RWPE2 (cell line): Measurements from ENCODE around the gene ROBO1.
A peak's percentile ranks its signal among the peaks of the same experiment; 100 is the strongest.
"Not testable (repeated sequence)": the region's sequence is repeated elsewhere in the genome, so short reads cannot be mapped to it uniquely, and the experiment has no call there.

Source experiments
- ATAC-seq: fragments of 200-7000 bp; cut with Tn5 transposase; 3 replicates; pipeline ENCODE4 v1.9.1; 2021; ENCODE audit warnings: low read depth
- DNase-seq: peaks from one replicate; pipeline ENCODE4 v3.0.0-alpha.2; 2020; ENCODE audit warnings: low spot score
- H3K27ac ChIP-seq: fragments of 450-650 bp; 2 replicates; pipeline ENCODE4 v1.5.1; 2017; ENCODE audit warnings: mild to moderate bottlenecking; ENCODE audit not compliant: poor library complexity, severe bottlenecking
- H3K27me3 ChIP-seq: fragments of 250-450 bp; sonication (Bioruptor Pico); 2 replicates; pipeline ENCODE4 v1.5.1; 2021; ENCODE audit warnings: mild to moderate bottlenecking, moderate library complexity; ENCODE audit not compliant: insufficient read depth, poor library complexity, severe bottlenecking
- H3K36me3 ChIP-seq: fragments of 250-450 bp; sonication (Bioruptor Pico); 2 replicates; pipeline ENCODE4 v1.5.1; 2020; ENCODE audit warnings: low read depth, mild to moderate bottlenecking, moderate library complexity
- H3K4me1 ChIP-seq: fragments of 250-450 bp; sonication (Bioruptor Pico); 2 replicates; pipeline ENCODE4 v1.5.1; 2021; ENCODE audit warnings: mild to moderate bottlenecking, moderate library complexity; ENCODE audit not compliant: insufficient read depth, poor library complexity, severe bottlenecking
- H3K4me3 ChIP-seq: fragments of 250-450 bp; sonication (Bioruptor Pico); 2 replicates; pipeline ENCODE4 v1.5.1; 2021; ENCODE audit warnings: mild to moderate bottlenecking, moderate library complexity; ENCODE audit not compliant: severe bottlenecking
- H3K9me3 ChIP-seq: fragments of 250-450 bp; sonication (Bioruptor Pico); 2 replicates; pipeline ENCODE4 v1.5.1; 2021; ENCODE audit warnings: mild to moderate bottlenecking, moderate library complexity; ENCODE audit not compliant: severe bottlenecking
- TF ChIP-seq, protein P1 (sequence below): fragments of 450-650 bp; IDR thresholded peaks from one replicate; pipeline ENCODE4 v1.5.1; 2017; ENCODE audit warnings: mild to moderate bottlenecking, moderate library complexity; ENCODE audit not compliant: poor library complexity, severe bottlenecking

The ROBO1 gene

DNA sequence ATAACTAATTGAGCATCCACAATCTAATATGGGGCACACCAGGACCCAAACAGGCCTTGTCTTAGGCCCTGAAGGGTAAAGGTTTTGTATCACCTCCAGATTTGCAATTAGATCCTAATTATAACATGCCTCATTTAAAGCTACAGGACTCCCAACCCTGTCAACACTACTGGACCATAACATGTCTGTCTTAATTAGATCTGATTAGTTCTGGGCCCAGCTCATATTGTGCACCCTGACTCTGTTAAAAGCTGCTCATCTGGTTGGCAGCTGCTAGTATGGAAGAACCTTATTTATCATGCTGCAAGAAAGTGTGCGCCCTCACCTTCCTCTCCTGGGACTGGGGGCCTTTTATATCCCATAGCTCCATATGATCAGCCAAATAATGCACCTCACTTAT is 457.8 kb downstream of the ROBO1 start:
- DNase-seq (no peak), ATAC-seq (no peak)
- no peaks in the 10 kb centered on the region for H3K9me3 ChIP-seq
- no peak overlapping the region for H3K4me3 ChIP-seq
- no peaks in the 10 kb centered on the region for H3K27me3 ChIP-seq
- no peaks in the 10 kb centered on the region for H3K4me1 ChIP-seq
- no peak overlapping the region for H3K27ac ChIP-seq
- H3K36me3 ChIP-seq = no peaks in the 10 kb centered on the region
- TF ChIP-seq, protein P1, sequence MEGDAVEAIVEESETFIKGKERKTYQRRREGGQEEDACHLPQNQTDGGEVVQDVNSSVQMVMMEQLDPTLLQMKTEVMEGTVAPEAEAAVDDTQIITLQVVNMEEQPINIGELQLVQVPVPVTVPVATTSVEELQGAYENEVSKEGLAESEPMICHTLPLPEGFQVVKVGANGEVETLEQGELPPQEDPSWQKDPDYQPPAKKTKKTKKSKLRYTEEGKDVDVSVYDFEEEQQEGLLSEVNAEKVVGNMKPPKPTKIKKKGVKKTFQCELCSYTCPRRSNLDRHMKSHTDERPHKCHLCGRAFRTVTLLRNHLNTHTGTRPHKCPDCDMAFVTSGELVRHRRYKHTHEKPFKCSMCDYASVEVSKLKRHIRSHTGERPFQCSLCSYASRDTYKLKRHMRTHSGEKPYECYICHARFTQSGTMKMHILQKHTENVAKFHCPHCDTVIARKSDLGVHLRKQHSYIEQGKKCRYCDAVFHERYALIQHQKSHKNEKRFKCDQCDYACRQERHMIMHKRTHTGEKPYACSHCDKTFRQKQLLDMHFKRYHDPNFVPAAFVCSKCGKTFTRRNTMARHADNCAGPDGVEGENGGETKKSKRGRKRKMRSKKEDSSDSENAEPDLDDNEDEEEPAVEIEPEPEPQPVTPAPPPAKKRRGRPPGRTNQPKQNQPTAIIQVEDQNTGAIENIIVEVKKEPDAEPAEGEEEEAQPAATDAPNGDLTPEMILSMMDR = no peak

DNA sequence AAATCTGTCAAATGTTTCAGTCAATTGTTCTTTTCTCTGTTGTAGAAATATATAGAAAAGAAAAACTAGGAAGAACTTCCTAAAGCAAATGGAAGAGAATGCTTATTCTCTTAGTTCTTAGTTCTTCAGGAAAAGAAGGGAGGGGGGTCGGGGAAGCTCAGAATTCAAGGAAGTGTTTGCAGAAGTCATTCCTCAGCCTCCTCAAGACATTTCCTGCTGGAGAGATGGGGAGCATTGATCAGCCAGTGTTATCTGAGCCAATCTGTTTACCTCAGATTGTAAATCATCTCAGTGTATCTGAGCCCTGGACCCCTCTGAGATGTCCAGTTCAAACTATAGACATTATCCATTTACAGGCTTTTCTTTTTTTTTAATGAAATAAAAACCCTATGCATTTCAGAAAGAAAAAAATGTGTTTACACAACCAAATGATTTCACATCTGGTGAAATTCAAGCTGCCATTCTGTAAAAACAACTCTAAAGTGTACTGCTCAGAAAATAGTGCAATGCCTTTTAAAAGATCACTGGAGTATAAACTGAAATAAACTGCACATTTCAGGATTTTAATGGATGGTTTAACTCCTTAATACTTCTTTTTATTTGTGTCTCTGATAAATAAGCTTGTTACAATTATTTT is 460.7 kb downstream of the ROBO1 start:
- Histone ChIP-seq H3K9me3 (no peaks in the 10 kb centered on the region), H3K27me3 (no peaks in the 10 kb centered on the region), H3K4me3 (no peak overlapping the region), H3K4me1 (no peaks in the 10 kb centered on the region), H3K36me3 (no peaks in the 10 kb centered on the region), H3K27ac (no peak overlapping the region)
- ATAC-seq = no peak
- TF ChIP-seq, protein P1 = no peak
- no peak for DNase-seq

DNA sequence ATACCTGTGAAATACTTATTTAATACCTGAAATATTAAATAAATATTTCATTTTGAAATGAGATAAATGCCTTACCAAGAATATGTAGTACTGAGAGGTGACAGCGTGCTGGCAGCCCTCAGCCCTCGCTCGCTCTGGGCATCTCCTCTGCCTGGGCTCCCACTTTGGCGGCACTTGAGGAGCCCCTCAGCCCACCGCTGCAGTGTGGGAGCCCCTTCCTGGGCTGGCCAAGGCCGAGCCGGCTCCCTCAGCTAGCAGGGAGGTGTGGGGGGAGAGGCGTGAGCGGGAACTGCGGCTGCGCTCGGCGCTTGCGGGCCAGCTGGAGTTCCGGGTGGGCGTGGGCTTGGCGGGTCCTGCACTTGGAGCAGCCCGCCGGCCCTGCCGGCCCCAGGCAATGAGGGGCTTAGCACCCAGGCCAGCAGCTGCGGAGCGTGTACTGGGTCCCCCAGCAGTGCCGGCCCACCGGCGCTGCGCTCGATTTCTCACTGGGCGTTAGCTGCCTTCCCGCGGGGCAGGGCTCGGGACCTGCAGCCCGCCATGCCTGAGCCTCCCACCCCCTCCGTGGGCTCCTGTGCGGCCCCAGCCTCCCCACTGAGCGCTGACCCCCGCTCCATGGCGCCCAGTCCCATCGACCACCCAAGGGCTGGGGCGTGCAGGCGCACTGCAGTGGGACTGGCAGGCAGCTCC is 467.7 kb downstream of the ROBO1 start:
- not testable (repeated sequence) for DNase-seq, H3K4me3 ChIP-seq, H3K4me1 ChIP-seq, H3K27ac ChIP-seq, ATAC-seq, H3K36me3 ChIP-seq, H3K27me3 ChIP-seq, H3K9me3 ChIP-seq

DNA sequence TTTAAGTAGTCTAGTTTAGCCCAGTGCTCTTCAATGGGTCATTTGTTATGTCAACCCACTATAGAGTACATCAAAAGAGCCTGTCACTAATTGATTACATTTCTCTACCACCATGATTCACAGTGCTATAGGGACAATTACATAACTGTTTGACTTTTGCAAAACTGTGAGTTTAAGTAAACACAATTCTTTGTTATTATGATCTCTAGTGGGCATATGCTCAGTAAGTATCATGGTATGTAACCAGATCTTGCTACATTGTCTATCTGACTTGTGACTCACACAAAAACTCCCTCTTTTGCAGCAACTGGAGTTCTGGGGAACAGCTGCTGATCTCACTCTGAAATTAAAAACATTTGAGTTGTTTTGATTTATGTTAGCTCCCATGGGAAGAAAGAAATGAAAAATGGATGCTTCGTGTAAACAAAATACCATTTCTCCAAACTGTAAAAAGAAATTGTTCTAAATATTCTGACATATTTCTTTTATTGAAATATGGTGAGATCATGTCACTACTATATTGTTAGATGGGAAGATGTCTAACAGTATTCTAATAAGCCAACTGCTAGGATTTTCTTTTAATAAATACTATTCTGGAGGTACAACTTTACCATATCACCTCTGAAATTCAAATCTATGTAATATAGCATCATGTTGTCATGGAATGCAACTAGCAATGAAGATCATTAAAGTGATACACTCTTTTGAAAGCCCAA is 470.4 kb downstream of the ROBO1 start:
- Histone ChIP-seq H3K27me3 (no peaks in the 10 kb centered on the region), H3K9me3 (no peaks in the 10 kb centered on the region), H3K27ac (no peak overlapping the region), H3K36me3 (no peaks in the 10 kb centered on the region), H3K4me3 (no peak overlapping the region), H3K4me1 (peaks cover 5% of the 10 kb centered on the region)
- ATAC-seq = peak; percentile 99
- TF ChIP-seq, protein P1 = no peak
- no peak for DNase-seq

DNA sequence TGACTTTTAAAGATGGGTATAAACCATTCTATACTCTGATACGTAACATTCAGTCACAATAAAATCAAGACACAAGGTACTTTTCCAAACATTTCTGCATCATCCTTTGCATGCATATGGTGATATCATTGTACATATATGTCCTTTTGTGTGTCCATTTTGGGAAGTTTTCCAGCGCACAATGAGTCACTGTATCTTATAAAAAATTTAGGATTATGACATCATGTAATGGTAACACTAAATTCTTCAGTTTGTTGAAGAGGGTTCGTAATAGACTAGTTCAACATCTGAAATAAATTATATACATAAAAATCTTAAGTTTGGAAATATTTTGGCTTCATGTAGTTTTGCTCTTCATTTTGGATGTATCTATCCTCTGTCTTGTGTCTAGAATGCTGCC is 480.9 kb downstream of the ROBO1 start:
- H3K27ac ChIP-seq = no peak overlapping the region
- DNase-seq = no peak
- H3K4me1 ChIP-seq = no peaks in the 10 kb centered on the region
- TF ChIP-seq, protein P1 = no peak
- no peaks in the 10 kb centered on the region for H3K9me3 ChIP-seq
- H3K4me3 ChIP-seq = no peak overlapping the region
- H3K36me3 ChIP-seq = no peaks in the 10 kb centered on the region
- ATAC-seq = no peak
- no peaks in the 10 kb centered on the region for H3K27me3 ChIP-seq
